GM20431 (cell line): ENCODE results near the gene SETBP1.

Experiments
- in situ Hi-C: fragments of 300-500 bp; cut with MseI, MboI; formaldehyde crosslinking; loops from one replicate; pipeline ENCODE4 v1.15.0; 2020; ENCODE audit warnings: low sequenced_read_pairs; ENCODE audit not compliant: unreplicated experiment

Gene SETBP1

GRCh38 chr18:44911773-44912172 is 231.1 kb downstream of the SETBP1 start:
- in situ Hi-C loops = no loop called here

- in situ Hi-C loops = no loop called here
Measured at GRCh38 chr18:44912740-44913478, 232.2 kb downstream of the SETBP1 start.

- in situ Hi-C loops = no loop called here
Measured at GRCh38 chr18:44914028-44914427, 233.3 kb downstream of the SETBP1 start.

- in situ Hi-C loops = no loop called here
Measured at GRCh38 chr18:44915213-44915612, 234.5 kb downstream of the SETBP1 start.

GRCh38 chr18:44915661-44916060 is 235.0 kb downstream of the SETBP1 start:
- in situ Hi-C loops = no loop called here

- in situ Hi-C loops = no loop called here
Measured at GRCh38 chr18:44916429-44917207, 235.9 kb downstream of the SETBP1 start.

GRCh38 chr18:44917216-44918141 is 236.8 kb downstream of the SETBP1 start:
- in situ Hi-C loops = no loop called here

GRCh38 chr18:44918142-44918476 is 237.4 kb downstream of the SETBP1 start:
- in situ Hi-C loops = no loop called here

GRCh38 chr18:44920441-44920840 is 239.8 kb downstream of the SETBP1 start:
- in situ Hi-C loops = no loop called here

GRCh38 chr18:44921974-44922373 is 241.3 kb downstream of the SETBP1 start:
- in situ Hi-C loops = no loop called here

GRCh38 chr18:44922968-44923367 is 242.3 kb downstream of the SETBP1 start:
- in situ Hi-C loops = no loop called here

- in situ Hi-C loops = no loop called here
Measured at GRCh38 chr18:44924785-44925499, 244.3 kb downstream of the SETBP1 start.

GRCh38 chr18:44927127-44927849 is 246.6 kb downstream of the SETBP1 start:
- in situ Hi-C loops = no loop called here

GRCh38 chr18:44934901-44935300 is 254.2 kb downstream of the SETBP1 start:
- in situ Hi-C loops = no loop called here

GRCh38 chr18:44935455-44935854 is 254.8 kb downstream of the SETBP1 start:
- in situ Hi-C loops = no loop called here

GRCh38 chr18:44936485-44936884 is 255.8 kb downstream of the SETBP1 start:
- in situ Hi-C loops = no loop called here

GRCh38 chr18:44937960-44938719 is 257.5 kb downstream of the SETBP1 start:
- in situ Hi-C loops = no loop called here
